Loucy (cell line): ENCODE results near the gene SORCS2.

Experiments used
- CTCF ChIP-seq: fragments of 200-600 bp; sonication (generic); conservative IDR thresholded peaks from 2 replicates; pipeline ENCODE4 v1.5.1; 2014; ENCODE audit warnings: mild to moderate bottlenecking, antibody characterized with exemption, low read length
- EZH2phosphoT487 ChIP-seq: fragments of 200-600 bp; IDR thresholded peaks from 2 replicates; pipeline ENCODE4 v1.6.1; 2018; ENCODE audit warnings: antibody characterized with exemption, mild to moderate bottlenecking, moderate library complexity, borderline replicate concordance

DNA sequence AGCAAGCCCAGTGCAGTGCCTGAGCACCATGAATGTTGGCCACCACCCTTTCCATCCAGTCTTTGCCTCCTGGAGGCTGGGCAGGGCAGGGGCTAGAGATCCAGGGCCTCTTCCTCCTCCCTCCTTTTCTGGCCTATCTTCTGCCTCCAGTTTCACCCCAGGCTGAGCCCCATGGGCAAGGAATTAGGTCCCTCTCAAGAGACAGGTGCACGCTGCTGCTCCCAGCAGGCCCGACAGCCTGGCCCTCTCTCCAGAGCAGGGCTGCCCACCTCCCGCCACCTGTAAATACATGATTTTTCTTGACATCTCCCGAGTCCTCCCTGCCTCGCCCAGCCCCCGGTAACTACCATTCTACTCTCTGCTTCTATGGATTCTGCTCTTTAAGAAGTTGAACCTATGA, 299.6 kb downstream of the SORCS2 start:
- TF ChIP-seq CTCF (no peak), EZH2phosphoT487 (no peak)
